HG03135 (cell line): Measurements from ENCODE around the gene DAB2IP.

ENCODE experiments used
- ATAC-seq: cut with Tn5 transposase; IDR thresholded peaks from one replicate; pipeline ENCODE4 v1.9.1; 2021; ENCODE audit warnings: mild to moderate bottlenecking, moderate library complexity; ENCODE audit not compliant: unreplicated experiment

The DAB2IP gene

DNA sequence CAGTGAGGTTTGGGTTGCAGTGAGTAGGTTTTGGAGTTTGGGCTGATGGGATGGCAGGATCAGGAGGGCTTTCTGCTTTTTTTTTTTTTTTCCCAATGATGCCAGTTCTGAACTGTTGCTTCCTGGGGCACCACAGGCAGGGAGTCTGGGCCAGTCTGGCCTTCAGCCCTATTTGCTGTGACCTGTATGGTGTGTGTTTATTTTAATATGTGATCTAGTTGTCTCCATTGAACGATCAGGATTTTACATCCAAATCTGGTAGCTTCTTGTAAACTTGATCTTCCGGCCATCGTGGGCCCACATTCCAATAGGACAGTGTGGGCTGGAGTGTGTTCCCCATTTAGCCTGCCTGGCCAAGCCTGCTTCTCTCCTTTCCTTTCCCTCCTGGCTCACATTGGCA, 25.8 kb upstream of the DAB2IP start:
- no peak for ATAC-seq

GRCh38 chr9:121626012-121626411, 25.4 kb upstream of the DAB2IP start:
- no peak for ATAC-seq

GRCh38 chr9:121627427-121627826, 24.0 kb upstream of the DAB2IP start:
- ATAC-seq: no peak

DNA sequence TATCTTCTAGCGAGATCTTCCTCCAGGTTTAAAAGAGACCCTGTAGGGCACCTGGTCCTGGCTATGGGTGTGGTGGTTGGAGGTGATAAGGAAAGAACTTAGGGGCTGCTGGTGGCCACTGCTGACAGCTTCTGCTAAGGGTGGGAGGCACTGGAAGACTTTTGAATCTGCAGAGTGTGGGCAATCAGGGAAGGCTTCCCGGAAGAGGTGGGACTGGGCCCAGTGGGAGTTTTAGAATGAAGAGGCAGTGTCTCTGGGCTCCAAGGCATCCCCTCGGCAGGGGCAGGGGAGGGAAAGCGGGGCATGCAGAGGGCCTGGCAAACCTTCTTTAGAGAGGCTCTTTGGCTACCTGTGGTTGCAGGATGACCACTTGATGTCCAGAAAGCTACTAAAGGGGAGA, 23.0 kb upstream of the DAB2IP start:
- ATAC-seq: no peak

DNA sequence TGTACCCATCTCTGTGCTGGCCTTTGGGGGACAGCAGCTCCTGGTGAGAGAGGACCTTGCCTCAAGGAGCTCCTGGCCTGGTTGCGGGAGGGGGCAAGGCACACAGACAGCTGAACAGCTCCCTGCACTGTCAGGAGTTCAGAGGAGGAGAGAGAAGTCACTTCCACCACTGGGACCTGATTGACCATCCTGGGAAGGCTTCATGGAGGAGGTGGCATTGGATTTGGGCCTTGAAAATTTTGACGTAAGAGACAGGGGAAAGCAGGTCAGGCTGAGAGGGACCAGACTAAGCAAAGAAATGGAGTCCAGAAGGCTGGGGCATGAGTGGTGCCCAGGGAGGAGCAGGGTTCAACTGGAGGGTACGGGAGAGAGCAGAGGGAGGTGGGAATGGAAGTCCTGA, 20.3 kb upstream of the DAB2IP start:
- ATAC-seq: no peak

- no peak for ATAC-seq
Observed at GRCh38 chr9:121631978-121632418, 19.4 kb upstream of the DAB2IP start.

DNA sequence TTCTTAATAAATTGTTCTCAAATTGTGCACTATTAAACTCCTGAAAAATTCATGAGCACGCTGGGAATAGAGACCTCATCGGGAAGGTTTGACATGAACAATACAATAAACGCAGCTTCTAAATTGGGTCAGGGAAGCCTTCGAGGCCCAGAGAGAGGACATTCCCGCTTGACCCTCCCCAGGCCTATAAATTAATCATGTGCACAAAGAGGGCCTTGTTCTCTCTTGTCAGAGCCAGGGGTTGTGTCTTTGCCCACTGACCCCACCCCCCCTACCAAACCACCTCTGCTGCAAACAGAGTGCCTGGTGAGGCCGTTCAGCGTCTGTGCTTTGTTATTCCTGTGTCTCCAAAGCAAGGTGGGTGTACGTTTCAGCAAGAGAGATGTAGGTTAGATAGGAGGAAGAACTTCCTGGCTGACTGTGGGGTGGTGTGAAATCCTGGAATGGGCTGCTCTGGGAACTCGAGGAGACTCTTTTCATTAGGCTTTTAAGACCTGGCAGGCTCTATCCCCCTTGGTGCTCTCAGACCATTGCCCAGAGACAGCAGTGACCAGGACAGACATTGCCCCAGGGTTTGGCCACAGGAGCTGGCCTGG, 18.2 kb upstream of the DAB2IP start:
- no peak for ATAC-seq

DNA sequence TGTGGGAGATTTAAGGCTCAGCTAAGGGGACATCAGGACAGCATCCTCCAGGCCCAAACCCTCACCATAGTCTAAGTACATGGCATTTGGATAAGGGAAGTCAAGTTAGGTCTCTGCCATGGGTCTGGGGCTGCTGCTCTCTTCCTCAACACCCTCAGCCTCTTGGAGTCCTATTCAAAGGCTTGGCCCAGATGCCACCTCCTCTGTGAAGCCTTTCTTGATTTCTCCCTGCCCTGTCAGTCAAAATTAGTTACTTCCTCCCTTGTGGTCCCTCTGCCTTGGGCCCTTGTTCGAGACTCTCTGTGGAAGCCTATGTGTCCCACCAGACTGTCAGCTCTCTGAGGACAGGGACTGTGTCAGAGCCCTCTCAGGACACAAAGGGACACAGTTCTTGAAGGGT, 17.7 kb upstream of the DAB2IP start:
- no peak for ATAC-seq

DNA sequence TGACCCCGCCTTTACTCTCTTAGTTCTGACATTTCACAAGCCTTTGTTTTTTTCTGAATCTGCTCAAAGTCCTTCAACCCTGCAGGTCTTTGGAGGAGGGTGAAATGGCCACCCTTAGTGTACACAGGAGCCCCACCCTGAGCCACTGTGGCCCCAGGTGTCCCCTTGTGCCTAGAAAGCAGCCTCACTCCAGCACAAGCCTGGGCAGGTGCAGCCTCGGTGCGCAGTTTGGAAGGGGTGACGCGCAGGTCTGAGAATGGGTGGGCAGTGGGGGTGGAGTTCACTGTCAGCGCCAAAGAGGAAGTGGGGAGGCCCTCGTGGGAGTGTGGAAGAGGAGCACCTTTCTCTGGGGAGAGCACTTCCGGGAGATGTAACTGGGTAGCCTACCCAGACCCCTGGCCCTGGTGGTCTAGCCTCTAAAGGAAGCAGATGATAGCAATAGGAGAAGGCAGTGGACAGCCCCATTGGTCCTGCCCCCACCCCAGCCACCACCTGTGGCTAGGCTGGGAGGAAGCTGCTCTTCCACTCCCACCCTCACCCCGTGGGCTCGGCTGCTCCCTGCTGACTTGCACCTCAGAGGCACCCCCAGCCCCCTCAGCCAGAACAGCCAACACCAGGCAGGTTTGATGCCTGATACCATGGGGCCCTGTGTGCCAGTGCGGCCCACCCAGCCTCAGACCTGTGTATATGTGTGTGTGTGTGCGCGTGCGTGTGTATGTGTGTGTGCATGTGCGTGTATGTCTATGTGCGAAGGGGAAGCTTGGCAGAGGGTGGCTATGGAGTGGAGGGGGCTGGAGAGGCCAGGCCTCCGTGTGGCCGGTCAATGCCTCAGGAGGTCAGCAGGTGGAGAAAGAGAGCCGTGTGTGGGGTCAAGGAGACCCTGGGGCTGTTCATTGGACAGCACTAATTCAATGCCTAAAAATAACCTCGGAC, 16.8 kb upstream of the DAB2IP start:
- no peak for ATAC-seq

DNA sequence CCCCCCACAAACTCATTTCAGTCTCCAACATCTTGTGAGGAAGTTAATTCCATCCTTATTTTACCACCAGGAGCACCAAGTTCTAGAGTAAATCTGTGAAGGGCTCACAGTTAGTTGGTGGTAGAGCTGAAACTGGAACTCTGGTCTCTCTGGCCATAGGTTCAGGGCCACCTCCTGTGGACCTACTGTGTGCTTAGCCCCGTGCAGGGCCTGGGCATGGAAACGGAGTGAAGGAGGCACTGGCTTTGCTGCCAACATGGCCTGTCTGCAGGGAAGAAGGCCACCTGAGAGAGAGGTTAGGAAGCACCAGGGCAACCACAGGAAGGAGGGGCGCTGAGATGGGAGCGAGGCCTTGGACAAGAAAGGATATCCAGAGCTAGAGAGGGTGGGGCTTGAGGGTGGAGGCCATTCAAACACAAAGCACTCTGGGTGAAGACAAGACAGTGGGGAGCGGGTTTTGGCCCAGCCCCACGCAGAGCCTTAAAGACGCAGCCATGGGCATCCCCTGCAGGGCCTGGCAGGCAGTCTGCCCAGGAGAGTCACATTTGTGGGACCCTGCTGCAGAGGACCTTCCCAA, 16.0 kb upstream of the DAB2IP start:
- no peak for ATAC-seq

- no peak for ATAC-seq
Observed at GRCh38 chr9:121636341-121636865, 15.0 kb upstream of the DAB2IP start.

GRCh38 chr9:121636978-121637712, 14.3 kb upstream of the DAB2IP start:
- no peak for ATAC-seq

- no peak for ATAC-seq
Observed at GRCh38 chr9:121637713-121638220, 13.7 kb upstream of the DAB2IP start.

GRCh38 chr9:121638399-121638798, 13.0 kb upstream of the DAB2IP start:
- no peak for ATAC-seq

DNA sequence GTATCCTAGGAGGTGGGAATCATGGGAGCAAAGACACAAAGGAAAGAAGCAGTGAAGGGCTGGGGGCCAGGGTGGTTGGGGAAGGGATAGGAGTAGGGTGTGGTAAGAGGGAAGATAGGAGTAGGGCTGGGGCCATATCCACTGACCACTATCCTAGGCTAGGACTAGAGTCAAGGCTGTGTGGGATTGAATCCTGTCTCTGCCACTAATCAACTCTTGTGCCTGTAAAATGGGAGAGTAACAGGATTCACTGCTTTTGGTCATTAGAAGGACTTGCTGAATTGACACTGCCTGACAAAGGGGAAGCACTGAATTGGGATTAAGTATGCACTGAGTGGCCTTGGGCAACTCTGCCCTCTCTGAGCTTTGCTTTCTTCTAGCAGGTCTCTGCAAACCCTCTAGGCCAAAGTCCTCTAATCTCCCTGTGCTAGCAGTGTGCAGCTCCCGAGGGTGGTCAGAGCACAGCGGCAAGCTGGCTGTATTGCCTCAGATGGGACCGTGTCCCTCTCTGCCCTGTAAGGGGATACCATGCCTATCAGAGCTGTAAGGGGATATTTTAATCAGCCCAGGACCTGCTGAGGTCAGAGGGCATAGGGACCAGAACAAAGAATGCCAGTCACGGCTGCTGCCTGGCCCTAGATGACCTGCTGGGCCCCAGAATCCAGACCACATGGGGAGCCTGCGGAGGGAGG, 12.4 kb upstream of the DAB2IP start:
- no peak for ATAC-seq

GRCh38 chr9:121639619-121640018, 11.8 kb upstream of the DAB2IP start:
- no peak for ATAC-seq

DNA sequence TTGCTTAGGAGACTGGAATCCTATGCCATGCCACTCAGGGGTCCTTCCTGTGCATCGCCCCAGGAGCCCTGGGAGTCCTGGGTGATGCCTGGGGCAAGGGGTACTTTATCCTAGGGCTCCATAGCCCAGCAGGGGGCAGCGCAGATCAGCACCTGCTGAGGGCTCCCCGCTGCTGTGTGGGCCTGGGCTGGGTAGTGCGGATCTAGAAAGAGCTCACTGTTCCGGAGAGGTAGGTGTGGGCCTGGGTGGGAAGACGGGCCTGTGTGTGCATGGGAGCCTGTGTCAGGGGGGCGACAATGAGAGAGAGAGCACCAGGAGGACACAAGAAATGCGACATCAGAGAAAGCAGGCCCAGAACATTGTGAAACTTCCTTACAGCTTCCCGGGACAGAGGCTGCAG, 11.4 kb upstream of the DAB2IP start:
- no peak for ATAC-seq

- no peak for ATAC-seq
Observed at GRCh38 chr9:121640491-121641223, 10.8 kb upstream of the DAB2IP start.

DNA sequence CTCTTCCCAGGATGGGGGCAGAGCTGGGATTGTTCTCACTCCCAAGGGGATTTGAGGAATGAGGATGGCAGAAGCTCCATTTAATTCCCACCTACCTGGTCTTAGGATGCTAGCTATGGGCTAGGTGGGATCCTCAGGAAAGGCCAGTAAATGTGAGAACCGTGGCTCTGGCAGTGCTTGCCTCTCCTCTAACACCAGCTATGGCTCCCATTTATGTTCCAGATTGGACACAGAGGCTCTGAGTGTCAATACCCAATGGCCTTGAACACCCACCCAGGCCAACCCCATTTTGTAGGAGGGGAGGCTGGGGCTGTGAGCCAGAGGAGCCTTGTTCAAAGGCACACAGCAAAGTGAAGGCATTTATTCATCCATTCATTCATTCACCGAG, 10.2 kb upstream of the DAB2IP start:
- ATAC-seq: no peak

DNA sequence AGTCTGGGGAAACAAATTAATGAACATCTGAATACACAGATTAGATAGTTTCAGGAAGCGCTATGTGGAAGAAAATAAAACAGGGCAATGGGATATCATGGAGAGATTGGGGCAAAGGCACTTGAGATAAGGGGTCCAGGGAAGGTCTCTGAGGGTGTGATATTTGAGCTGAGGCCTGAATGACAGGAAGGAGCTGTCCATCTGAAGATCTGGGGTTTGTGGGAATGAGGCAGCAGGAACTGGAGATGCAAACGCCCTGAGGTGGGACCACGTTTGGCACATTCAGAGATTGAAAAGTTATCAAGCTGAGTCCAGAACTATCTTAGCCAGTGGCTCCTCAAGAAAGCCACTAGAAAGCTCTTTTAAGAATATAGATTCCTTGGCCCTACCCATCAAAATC, 8.7 kb upstream of the DAB2IP start:
- no peak for ATAC-seq
